HepG2 (cell line): Measurements from ENCODE around the gene GNG2.

Experiments
- EHMT2 ChIP-seq: fragments of 200-600 bp; sonication (generic); IDR thresholded peaks from 2 replicates; pipeline ENCODE4 v1.7.0; 2017; ENCODE audit warnings: antibody characterized with exemption, low read depth, low read length, borderline replicate concordance
- FOXK2 ChIP-seq: fragments of 450-650 bp; IDR thresholded peaks from 2 replicates; pipeline ENCODE4 v1.6.1; 2016
- MZF1 ChIP-seq: sonication (generic); formaldehyde crosslinking; IDR thresholded peaks from 2 replicates; pipeline ENCODE4 v1.8.1; 2023; ENCODE audit warnings: mild to moderate bottlenecking, missing genetic modification reagents, borderline replicate concordance
- POLR2AphosphoS2 ChIP-seq: IDR thresholded peaks from 2 replicates; pipeline ENCODE4 v1.6.1; 2011; ENCODE audit warnings: low read depth, low read length, improper control_type of control experiment
- TAF1 ChIP-seq: sonication (generic); formaldehyde crosslinking; IDR thresholded peaks from 2 replicates; pipeline ENCODE4 v1.4.0; 2020; ENCODE audit warnings: missing genetic modification reagents
- ZBTB20 ChIP-seq: sonication (generic); formaldehyde crosslinking; IDR thresholded peaks from 2 replicates; pipeline ENCODE4 v1.8.1; 2023; ENCODE audit warnings: missing genetic modification reagents, low read depth, mild to moderate bottlenecking, borderline replicate concordance
- ZNF510 ChIP-seq: sonication (generic); formaldehyde crosslinking; IDR thresholded peaks from 2 replicates; pipeline ENCODE4 v1.4.0; 2020; ENCODE audit warnings: low read depth, mild to moderate bottlenecking, missing genetic modification reagents
- TF ChIP-seq, protein P1 (sequence below): sonication (generic); formaldehyde crosslinking; IDR thresholded peaks from 2 replicates; pipeline ENCODE4 v1.4.0; 2020; ENCODE audit warnings: missing genetic modification reagents
- TF ChIP-seq, protein P2 (sequence below): sonication (generic); formaldehyde crosslinking; IDR thresholded peaks from 2 replicates; pipeline ENCODE4 v1.5.0; 2020; ENCODE audit warnings: mild to moderate bottlenecking, missing genetic modification reagents, moderate library complexity
- TF ChIP-seq, protein P3 (sequence below): IDR thresholded peaks from 2 replicates; pipeline ENCODE4 v1.6.1; 2012; ENCODE audit warnings: low read length, improper control_type of control experiment
- TF ChIP-seq, protein P4 (sequence below): sonication (generic); formaldehyde crosslinking; IDR thresholded peaks from 2 replicates; pipeline ENCODE4 v1.5.0; 2020; ENCODE audit warnings: missing genetic modification reagents

DNA sequence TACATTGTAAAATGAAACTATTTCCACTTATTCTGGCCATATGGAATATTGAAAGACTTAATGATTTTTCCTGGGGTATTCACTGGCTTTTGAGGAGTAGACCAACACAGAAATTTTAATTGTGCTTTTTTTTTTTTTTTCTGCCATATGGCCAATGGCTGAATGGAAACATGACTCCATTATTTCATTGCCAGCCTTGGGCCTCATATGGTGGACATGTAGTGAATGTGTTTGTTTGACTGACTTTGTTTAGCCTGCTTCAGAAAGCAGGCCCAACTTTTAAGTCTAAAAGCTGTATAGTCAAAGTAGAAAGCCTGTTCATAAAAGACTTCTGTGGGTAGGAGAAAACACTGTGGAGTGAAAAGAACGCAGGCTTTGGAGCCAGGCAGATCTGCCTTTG is 2.4 kb downstream of the GNG2 start:
- TF ChIP-seq, protein P1, sequence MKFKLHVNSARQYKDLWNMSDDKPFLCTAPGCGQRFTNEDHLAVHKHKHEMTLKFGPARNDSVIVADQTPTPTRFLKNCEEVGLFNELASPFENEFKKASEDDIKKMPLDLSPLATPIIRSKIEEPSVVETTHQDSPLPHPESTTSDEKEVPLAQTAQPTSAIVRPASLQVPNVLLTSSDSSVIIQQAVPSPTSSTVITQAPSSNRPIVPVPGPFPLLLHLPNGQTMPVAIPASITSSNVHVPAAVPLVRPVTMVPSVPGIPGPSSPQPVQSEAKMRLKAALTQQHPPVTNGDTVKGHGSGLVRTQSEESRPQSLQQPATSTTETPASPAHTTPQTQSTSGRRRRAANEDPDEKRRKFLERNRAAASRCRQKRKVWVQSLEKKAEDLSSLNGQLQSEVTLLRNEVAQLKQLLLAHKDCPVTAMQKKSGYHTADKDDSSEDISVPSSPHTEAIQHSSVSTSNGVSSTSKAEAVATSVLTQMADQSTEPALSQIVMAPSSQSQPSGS (CRISPR knock-in tag), result no peak
- no peak for TF ChIP-seq FOXK2
- TF ChIP-seq, protein P2, sequence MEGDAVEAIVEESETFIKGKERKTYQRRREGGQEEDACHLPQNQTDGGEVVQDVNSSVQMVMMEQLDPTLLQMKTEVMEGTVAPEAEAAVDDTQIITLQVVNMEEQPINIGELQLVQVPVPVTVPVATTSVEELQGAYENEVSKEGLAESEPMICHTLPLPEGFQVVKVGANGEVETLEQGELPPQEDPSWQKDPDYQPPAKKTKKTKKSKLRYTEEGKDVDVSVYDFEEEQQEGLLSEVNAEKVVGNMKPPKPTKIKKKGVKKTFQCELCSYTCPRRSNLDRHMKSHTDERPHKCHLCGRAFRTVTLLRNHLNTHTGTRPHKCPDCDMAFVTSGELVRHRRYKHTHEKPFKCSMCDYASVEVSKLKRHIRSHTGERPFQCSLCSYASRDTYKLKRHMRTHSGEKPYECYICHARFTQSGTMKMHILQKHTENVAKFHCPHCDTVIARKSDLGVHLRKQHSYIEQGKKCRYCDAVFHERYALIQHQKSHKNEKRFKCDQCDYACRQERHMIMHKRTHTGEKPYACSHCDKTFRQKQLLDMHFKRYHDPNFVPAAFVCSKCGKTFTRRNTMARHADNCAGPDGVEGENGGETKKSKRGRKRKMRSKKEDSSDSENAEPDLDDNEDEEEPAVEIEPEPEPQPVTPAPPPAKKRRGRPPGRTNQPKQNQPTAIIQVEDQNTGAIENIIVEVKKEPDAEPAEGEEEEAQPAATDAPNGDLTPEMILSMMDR (CRISPR knock-in tag), result no peak
- no peak for TF ChIP-seq POLR2AphosphoS2
- TF ChIP-seq ZBTB20 (CRISPR knock-in tag), result no peak
- TF ChIP-seq, protein P3, sequence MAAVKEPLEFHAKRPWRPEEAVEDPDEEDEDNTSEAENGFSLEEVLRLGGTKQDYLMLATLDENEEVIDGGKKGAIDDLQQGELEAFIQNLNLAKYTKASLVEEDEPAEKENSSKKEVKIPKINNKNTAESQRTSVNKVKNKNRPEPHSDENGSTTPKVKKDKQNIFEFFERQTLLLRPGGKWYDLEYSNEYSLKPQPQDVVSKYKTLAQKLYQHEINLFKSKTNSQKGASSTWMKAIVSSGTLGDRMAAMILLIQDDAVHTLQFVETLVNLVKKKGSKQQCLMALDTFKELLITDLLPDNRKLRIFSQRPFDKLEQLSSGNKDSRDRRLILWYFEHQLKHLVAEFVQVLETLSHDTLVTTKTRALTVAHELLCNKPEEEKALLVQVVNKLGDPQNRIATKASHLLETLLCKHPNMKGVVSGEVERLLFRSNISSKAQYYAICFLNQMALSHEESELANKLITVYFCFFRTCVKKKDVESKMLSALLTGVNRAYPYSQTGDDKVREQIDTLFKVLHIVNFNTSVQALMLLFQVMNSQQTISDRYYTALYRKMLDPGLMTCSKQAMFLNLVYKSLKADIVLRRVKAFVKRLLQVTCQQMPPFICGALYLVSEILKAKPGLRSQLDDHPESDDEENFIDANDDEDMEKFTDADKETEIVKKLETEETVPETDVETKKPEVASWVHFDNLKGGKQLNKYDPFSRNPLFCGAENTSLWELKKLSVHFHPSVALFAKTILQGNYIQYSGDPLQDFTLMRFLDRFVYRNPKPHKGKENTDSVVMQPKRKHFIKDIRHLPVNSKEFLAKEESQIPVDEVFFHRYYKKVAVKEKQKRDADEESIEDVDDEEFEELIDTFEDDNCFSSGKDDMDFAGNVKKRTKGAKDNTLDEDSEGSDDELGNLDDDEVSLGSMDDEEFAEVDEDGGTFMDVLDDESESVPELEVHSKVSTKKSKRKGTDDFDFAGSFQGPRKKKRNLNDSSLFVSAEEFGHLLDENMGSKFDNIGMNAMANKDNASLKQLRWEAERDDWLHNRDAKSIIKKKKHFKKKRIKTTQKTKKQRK, result no peak
- TF ChIP-seq, protein P4, sequence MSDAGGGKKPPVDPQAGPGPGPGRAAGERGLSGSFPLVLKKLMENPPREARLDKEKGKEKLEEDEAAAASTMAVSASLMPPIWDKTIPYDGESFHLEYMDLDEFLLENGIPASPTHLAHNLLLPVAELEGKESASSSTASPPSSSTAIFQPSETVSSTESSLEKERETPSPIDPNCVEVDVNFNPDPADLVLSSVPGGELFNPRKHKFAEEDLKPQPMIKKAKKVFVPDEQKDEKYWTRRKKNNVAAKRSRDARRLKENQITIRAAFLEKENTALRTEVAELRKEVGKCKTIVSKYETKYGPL (CRISPR knock-in tag), result no peak
- TF ChIP-seq ZNF510 (CRISPR knock-in tag), result no peak
- no peak for TF ChIP-seq EHMT2
- no peak for TF ChIP-seq TAF1 (CRISPR knock-in tag)
- no peak for TF ChIP-seq MZF1 (CRISPR knock-in tag)
